ENCODE measurements around the gene SNTB2. TPM values are rescaled to one million over a fixed set of nuclear protein-coding genes. Genes with fewer than 3 reads are reported as not detected.

Gene SNTB2
- total RNA-seq, 2 experiments from 2014 or later = 7.3 to 7.8 TPM

DNA sequence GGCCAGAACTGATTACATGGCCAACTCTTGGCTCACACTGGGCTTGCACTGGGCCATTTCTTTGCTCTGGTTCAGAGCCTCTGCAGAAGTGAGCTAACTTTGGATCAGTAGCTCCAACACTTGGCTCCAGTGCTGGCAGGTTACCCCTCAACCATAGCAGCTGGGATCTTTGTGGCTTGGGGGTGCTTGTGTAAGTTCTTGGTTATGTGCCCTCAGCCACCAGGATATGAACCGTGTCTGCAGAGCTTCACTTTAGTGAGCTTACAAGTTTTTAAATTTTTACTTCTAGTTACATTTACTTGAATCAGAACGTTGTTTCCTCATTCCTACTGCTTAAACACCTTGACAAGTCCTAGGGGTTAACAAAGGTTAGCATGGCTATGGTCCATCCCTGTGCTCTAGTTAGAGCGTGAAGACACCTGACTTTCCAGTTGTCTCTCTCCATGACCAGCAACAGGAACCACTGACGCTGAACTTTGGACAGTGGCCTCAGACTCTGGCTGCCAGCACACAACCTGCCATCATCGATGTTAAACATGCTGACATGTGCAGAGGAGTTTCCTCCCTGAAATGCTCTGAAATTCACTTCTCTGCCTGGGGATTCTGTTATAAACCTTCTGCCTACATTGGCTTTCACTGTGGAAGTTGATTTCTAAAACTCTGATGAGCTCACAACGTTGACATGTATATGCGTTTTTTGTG lies 139.4 kb downstream of the SNTB2 start:
- Mint-ChIP-seq H3K27me3 (ENCODE audit: low read depth) (no peaks in the 10 kb centered on the region), H3K4me1 (ENCODE audit: low read depth) (peaks cover 52% of the 10 kb centered on the region), H3K4me3 (peak overlapping the region; percentile 2), H3K9me3 (no peaks in the 10 kb centered on the region), H3K36me3 (ENCODE audit: low read depth) (peaks cover 44% of the 10 kb centered on the region), H3K27ac (peak overlapping the region; percentile 48)
- CTCF ChIA-PET = interaction anchor here (0.6 to 1.0 kb wide), 2 partner anchors 13 to 347 kb away, joined by 4 to 5 read pairs; partner anchors contain the start of gene COG8
- no peak for DNase-seq
- intact Hi-C loops (cut with micrococcal nuclease) = no loop called here

DNA sequence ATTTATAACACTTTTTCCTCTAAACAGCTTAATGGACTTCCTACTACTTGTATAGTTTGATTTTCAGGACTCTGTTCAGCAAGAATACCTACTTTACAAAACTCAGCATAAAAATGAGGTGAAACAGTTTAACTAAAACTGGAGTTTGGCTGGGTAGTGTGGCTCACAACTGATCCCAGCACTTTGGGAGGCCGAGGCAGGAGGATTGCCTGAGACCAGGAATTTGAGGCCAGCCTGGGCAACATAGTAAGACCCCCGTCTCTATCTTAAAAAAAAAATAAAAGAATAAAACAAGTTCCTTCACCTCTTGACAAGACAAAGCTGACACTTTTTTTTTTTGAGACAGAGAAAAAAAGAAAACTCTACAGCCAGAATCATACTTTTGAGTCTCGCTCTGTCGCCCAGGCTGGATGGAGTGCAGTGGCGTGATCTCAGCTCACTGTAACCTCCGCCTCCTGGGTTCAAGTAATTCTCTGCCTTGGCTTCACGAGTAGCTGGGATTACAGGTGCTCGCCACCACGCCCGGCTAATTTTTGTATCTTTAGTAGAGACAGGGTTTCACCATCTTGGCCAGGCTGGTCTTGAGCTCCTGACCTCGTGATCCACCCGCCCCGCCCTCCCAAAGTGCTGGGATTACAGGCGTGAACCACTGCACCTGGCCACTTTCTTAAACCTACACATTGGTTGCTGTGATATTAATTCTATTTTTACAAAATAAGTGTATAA lies 140.8 kb downstream of the SNTB2 start:
- Mint-ChIP-seq H3K4me1 (ENCODE audit: low read depth) (peaks cover 55% of the 10 kb centered on the region), H3K27ac (peak overlapping the region; percentile 48), H3K4me3 (peak overlapping the region; percentile 86), H3K27me3 (ENCODE audit: low read depth) (no peaks in the 10 kb centered on the region), H3K9me3 (no peaks in the 10 kb centered on the region), H3K36me3 (ENCODE audit: low read depth) (peaks cover 41% of the 10 kb centered on the region)
- CTCF ChIA-PET = interaction anchor here (0.6 to 2.5 kb wide), 5 partner anchors 11 to 26 kb away, joined by 3 to 6 read pairs (median 3); no protein-coding TSS in a partner anchor
- DNase-seq = no peak
- intact Hi-C loops (cut with micrococcal nuclease) = no loop called here

DNA sequence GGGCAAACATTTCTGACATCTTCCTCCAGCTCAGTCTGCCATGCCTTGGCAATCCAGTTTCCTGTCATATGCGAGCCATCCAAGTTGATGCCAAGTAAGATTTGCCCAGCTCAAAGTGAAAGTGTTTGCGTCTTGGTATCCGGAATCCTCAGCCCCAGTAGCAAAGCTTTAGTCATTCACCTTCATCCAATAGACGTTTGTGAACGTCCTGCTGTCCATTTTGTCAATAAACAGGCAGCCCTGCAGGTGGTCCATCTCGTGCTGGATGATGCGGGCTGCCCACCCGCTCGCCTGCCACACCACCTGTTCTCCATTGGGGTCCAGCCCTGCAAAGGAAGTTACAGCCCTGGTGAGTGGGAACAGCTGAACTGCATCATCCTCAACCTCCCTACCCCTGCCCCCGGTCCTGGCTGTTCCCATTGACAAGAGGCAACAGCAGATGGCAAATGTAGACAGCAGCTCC lies 141.9 kb downstream of the SNTB2 start:
- peaks cover 39% of the 10 kb centered on the region for H3K36me3 Mint-ChIP-seq (ENCODE audit: low read depth)
- no peak for DNase-seq
- H3K4me1 Mint-ChIP-seq (ENCODE audit: low read depth) = peaks cover 55% of the 10 kb centered on the region
- H3K4me3 Mint-ChIP-seq = peak overlapping the region; percentile 86
- CTCF ChIA-PET = interaction anchor here (0.7 to 2.5 kb wide), 5 partner anchors 10 to 380 kb away, joined by 3 to 6 read pairs (median 3); no protein-coding TSS in a partner anchor
- no peaks in the 10 kb centered on the region for H3K9me3 Mint-ChIP-seq
- intact Hi-C loops (cut with micrococcal nuclease) = no loop called here
- no peaks in the 10 kb centered on the region for H3K27me3 Mint-ChIP-seq (ENCODE audit: low read depth)
- peak overlapping the region; percentile 72 for H3K27ac Mint-ChIP-seq

DNA sequence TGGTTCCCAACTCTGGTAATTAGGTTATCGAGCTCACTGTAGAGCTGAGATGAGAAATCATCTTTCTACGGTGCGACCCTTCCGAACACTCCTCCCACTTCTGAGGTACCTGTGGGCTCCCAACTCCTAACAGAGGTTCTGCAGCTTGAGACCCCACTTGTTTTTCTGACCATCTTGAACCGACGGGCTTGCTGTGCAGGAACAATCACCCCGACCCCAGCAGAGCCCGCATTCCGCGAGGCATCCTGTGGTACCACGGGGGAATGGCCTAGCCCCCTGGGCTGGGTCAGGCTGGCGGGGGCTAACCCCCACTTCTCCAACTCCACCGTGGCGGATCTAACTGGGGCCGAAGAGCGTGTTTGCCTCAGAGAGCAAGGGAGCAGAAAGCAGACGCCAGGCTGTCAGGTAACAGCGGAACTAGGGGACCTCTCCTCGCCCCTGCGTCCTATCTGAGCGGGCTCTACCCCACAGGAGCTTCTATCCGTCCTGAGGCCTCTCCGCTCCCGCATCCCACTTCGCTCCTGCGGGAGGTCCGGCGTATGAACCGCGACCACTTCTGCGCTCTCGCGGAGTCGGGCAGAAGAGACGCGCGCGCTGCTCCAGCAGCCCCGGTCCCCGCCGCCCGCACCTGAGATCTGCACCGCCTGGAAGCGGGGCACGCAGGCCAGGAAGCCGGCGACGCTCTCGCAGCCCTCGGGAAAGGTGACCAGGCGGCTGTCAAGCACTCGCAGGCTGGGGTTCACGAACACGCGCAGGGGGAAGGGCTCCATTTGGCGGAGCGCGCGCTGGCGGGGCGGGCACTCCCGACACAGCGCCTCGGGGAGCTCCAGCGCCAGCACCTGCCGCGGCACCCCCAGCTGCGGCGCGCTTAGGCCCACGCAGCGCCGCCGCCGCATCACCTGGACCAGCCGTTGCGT lies 142.7 kb downstream of the SNTB2 start:
- Mint-ChIP-seq H3K4me3 (peak overlapping the region; percentile 86), H3K36me3 (ENCODE audit: low read depth) (peaks cover 45% of the 10 kb centered on the region), H3K27me3 (ENCODE audit: low read depth) (no peaks in the 10 kb centered on the region), H3K4me1 (ENCODE audit: low read depth) (peaks cover 55% of the 10 kb centered on the region), H3K9me3 (no peaks in the 10 kb centered on the region), H3K27ac (peak overlapping the region; percentile 72)
- intact Hi-C loops (cut with micrococcal nuclease) = loop anchor here (1.0 to 2.0 kb wide), 4 partner anchors 10 to 425 kb away; partner anchors contain the start of genes COG8, NFAT5, NIP7 and NOB1
- CTCF ChIA-PET = interaction anchor here (0.7 to 2.5 kb wide), 5 partner anchors 7 to 379 kb away, joined by 3 to 6 read pairs (median 3); no protein-coding TSS in a partner anchor
- DNase-seq = peak; percentile 55

DNA sequence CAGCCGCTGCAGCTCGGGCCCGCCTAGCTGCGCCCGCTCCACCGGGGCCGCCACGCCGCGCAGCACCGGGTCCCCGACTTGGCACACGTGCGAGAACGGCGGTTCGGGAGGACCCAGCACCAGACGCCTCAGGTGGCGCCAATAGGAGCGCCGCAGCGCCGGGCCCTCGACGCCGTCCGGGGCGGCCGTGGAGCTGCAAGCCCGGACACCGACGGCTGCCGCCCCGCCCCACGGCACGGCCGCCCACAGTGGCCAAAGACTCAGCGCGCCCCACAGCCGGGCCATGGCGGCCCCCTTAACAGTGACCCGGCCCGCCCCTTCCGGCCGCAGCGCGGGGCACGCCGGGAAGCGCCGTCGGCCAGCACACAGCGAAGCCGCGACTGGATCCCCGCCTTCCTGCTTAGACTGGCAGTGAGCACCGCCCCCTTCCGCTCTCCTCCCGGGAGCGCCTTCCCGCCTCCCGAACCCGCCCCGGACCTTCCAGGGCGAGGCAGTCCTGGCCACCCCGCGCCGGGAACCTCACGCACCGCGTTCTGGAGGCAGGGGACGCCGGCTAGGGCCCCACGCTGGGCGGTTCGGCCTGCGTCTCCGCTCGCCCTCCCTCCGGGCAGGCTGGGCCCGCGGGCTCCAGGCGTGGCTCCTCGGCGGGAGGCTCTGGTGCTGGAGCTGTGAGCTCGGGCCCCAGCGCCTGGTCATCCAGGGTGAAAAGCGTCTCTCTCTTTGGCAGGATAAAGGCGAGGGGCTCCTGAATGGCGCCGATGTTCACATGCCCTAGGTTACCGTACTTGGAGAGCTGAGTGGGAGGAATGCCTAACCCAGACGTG lies 143.5 kb downstream of the SNTB2 start, which contains the start of gene PDF:
PDF (minus strand) TSS at position 303 of the 824 bp plus-strand sequence; CDS start at position 285, 18 bp downstream.
- Mint-ChIP-seq H3K4me1 (ENCODE audit: low read depth) (peaks cover 53% of the 10 kb centered on the region), H3K4me3 (peak within 1 kb of the TSS; percentile 86), H3K27ac (peak within 1 kb of the TSS; percentile 85), H3K27me3 (ENCODE audit: low read depth) (no peaks in the 10 kb centered on the region), H3K36me3 (ENCODE audit: low read depth) (peaks cover 51% of the 10 kb centered on the region), H3K9me3 (no peaks in the 10 kb centered on the region)
- intact Hi-C loops (cut with micrococcal nuclease) = loop anchor here (1.0 to 2.0 kb wide), 4 partner anchors 9 to 424 kb away; partner anchors contain the start of genes COG8, NFAT5, NIP7 and NOB1
- DNase-seq = peak; percentile 86
- CTCF ChIA-PET = interaction anchor here (1.1 to 2.5 kb wide), 3 partner anchors 8 to 10 kb away, joined by 3 to 6 read pairs (median 4); no protein-coding TSS in a partner anchor

DNA sequence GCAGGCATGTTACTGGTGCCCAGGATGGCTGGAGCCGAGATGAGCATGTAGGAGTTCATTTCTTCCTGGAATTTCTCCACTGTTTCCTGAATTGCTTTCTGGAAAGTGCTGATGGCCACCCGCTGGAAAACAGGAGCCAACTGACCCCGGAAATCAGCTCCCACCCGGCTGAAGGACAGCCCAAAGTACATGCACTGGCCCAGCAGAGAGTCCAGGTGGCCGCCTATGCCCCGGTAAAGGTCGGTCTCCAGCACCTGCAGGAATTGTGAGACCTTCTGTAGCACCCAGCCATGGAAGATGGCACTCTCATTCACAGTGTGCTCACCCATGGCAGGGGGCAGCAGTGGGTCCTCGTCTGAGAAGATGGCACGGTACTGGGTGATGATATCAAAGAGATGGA lies 147.7 kb downstream of the SNTB2 start:
- peaks cover 32% of the 10 kb centered on the region for H3K36me3 Mint-ChIP-seq (ENCODE audit: low read depth)
- peaks cover 38% of the 10 kb centered on the region for H3K4me1 Mint-ChIP-seq (ENCODE audit: low read depth)
- no peak overlapping the region for H3K4me3 Mint-ChIP-seq

DNA sequence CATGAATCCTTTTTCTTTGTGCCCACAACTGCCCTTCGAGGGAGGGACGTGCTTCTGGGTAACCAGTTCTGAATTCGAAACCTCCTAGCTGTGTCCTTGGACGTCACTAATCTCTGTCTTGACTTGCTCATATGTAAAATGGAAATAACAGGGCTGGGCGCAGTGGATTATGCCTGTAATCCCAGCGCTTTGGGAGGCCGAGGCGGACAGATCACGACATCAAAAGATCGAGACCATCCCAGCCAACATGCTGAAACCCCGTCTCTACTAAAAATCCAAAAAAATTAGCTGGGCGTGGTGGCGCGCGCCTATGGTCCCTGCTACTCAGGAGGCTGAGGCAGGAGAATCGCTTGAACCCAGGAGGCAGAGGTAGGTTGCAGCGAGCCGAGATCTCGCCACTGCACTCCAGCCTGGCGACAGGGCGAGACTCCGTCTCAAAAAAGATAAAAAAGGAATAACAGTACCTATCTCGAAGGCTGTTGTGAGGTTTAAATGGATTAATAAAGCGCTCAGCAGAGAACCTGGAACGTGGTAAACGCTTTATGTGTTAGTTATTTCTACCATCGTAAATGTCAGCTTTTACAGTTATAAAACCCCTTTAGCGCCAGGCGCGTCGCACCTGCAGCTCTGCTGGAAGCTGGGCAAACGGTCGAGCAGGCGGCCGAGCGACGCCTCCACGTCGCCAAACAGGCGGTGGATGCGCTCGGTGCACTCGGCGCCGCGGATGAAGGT lies 151.8 kb downstream of the SNTB2 start:
- DNase-seq = no peak
- Mint-ChIP-seq H3K4me3 (peak overlapping the region; percentile 98), H3K4me1 (ENCODE audit: low read depth) (peaks cover 53% of the 10 kb centered on the region), H3K36me3 (ENCODE audit: low read depth) (peaks cover 43% of the 10 kb centered on the region), H3K9me3 (no peaks in the 10 kb centered on the region), H3K27me3 (ENCODE audit: low read depth) (no peaks in the 10 kb centered on the region), H3K27ac (peak overlapping the region; percentile 80)
- intact Hi-C loops (cut with micrococcal nuclease) = loop anchor here (1.0 to 2.0 kb wide), 5 partner anchors 8 to 416 kb away; partner anchors contain the start of genes NFAT5, NOB1, PDF and TERF2
- CTCF ChIA-PET = interaction anchor here (0.6 to 1.9 kb wide), 5 partner anchors 9 to 416 kb away, joined by 3 to 6 read pairs (median 4); partner anchors contain the start of genes NOB1 and PDF

More for the DNA sequence above, 147.7 kb downstream of the SNTB2 start:
- Mint-ChIP-seq H3K27ac (no peak overlapping the region), H3K27me3 (ENCODE audit: low read depth) (no peaks in the 10 kb centered on the region), H3K9me3 (no peaks in the 10 kb centered on the region)
- CTCF ChIA-PET = no interaction called here
- no peak for DNase-seq
- intact Hi-C loops (cut with micrococcal nuclease) = no loop called here

DNA sequence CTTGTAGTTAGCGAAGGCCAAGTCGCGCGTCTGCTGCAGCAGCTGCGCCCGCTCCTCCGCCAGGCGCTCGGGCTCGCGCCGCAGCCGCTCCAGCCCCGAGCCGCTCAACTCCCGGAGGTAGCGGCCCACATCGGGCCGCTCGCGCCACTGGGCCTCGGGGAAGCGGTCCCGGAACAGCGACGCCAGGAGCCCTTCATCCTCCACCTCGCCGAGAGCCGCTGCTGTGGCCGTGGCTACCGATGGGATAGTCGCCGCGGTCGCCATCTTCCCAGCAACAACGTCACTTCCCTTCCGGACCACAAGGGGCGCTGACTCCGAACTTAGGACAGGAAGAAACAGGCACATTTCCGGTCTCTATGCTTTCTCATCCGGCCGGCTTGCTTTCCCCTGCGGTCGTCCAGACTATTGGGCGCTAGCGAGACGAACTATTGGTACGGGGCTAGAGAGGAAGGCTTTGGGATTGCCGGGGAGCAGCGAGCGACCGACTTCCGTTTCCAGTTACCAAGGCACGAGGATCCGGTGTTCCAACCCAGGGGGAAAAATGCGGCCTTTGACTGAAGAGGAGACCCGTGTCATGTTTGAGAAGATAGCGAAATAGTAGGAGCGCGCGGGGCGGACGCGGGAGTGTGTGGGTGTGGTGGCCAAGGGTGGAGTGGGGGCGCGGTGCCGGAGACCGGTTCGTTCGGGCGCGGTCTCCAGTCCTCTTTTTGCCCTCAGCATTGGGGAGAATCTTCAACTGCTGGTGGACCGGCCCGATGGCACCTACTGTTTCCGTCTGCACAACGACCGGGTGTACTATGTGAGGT lies 152.5 kb downstream of the SNTB2 start, which contains the start of the genes COG8 and NIP7:
COG8 (minus strand) TSS at position 276 of the 806 bp plus-strand sequence; CDS start at position 264, 12 bp downstream.
NIP7 (plus strand) TSS at position 484 of the 806 bp plus-strand sequence; CDS start at position 542, 58 bp downstream.
- CTCF ChIA-PET = interaction anchor here (0.6 to 2.2 kb wide), 8 partner anchors 9 to 415 kb away, joined by 3 to 8 read pairs (median 4); partner anchors contain the start of genes NOB1 and PDF
- DNase-seq = peak; percentile 96
- no peaks in the 10 kb centered on the region for H3K9me3 Mint-ChIP-seq
- peaks cover 42% of the 10 kb centered on the region for H3K36me3 Mint-ChIP-seq (ENCODE audit: low read depth)
- H3K27ac Mint-ChIP-seq = peak within 1 kb of the TSS; percentile 95
- H3K4me3 Mint-ChIP-seq = peak within 1 kb of the TSS; percentile 98
- peaks cover 53% of the 10 kb centered on the region for H3K4me1 Mint-ChIP-seq (ENCODE audit: low read depth)
- H3K27me3 Mint-ChIP-seq (ENCODE audit: low read depth) = no peaks in the 10 kb centered on the region
- intact Hi-C loops (cut with micrococcal nuclease) = loop anchor here (1.0 to 2.0 kb wide), 5 partner anchors 9 to 415 kb away; partner anchors contain the start of genes NFAT5, NOB1, PDF and TERF2

DNA sequence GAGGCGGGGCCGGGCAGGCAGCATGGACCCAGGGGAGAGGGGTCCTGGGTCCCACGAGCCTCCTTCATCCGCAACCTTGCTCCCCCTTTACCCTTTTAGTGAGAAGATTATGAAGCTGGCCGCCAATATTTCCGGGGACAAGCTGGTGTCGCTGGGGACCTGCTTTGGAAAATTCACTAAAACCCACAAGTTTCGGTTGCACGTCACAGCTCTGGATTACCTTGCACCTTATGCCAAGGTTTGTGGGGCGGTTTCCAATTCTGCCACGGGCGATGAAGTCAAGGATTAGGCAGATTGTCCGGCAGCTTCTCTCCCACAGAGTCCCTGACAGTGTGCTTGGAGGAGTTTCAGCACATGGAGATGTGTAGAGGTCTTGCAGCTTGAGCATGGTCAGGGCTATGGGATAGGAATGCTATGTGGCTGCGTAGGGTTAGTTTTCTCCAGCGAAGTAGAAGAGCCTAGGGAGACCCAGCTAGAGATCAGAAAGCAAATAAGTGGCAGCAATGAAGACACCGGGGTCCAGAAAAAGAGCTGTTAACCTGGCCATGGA lies 153.2 kb downstream of the SNTB2 start:
- intact Hi-C loops (cut with micrococcal nuclease) = no loop called here
- Mint-ChIP-seq H3K9me3 (no peaks in the 10 kb centered on the region), H3K36me3 (ENCODE audit: low read depth) (peaks cover 36% of the 10 kb centered on the region), H3K4me1 (ENCODE audit: low read depth) (peaks cover 51% of the 10 kb centered on the region), H3K27ac (peak overlapping the region; percentile 95), H3K4me3 (peak overlapping the region; percentile 98), H3K27me3 (ENCODE audit: low read depth) (no peaks in the 10 kb centered on the region)
- CTCF ChIA-PET = interaction anchor here (1.2 to 2.2 kb wide), 4 partner anchors 9 to 414 kb away, joined by 3 to 8 read pairs (median 4); partner anchors contain the start of genes NOB1 and PDF
- peak; percentile 53 for DNase-seq
